ENCODE data around the gene ATP1A2.

ATP1A2 gene

GRCh38 chr1:160115545-160116282 lies at the start of gene ATP1A2:
TSS of gene ATP1A2 (plus strand) at chr1:160115759. CDS start at chr1:160115862, 103 bp downstream.
- no peak for ATAC-seq

GRCh38 chr1:160066829-160067745 lies 48.5 kb upstream of the ATP1A2 start:
- no peak for ATAC-seq

GRCh38 chr1:160068225-160068624 lies 47.3 kb upstream of the ATP1A2 start:
- no peak for ATAC-seq

- ATAC-seq = no peak
Measured at GRCh38 chr1:160069460-160070231, 45.9 kb upstream of the ATP1A2 start, which contains the start of gene KCNJ10. TSS of gene KCNJ10 (minus strand) at chr1:160070160. CDS start at chr1:160042532, 27,628 bp downstream.

- peak; percentile 82 to 83 for ATAC-seq
Measured at GRCh38 chr1:160070243-160071163, 45.1 kb upstream of the ATP1A2 start.

DNA sequence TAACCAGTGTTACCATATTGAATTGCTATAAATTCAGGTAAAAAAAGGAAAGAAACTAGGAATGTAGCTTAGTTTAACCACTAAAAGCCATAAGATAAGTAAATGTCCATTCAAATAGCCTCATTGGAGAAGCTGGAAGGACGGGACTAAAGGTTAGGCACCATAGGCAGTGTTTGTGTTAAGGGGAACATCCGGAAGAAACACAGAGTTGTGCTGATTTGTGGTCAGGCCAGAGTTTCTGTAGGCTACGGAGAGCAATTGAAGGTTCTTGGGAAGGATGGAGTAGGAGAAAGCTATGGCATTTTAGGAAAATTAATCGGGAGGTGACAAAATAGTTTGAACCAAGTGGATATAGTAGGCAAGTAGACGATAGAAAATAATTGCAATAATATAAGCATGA lies 44.3 kb upstream of the ATP1A2 start:
- no peak for ATAC-seq

- no peak for ATAC-seq
Measured at GRCh38 chr1:160074865-160075264, 40.7 kb upstream of the ATP1A2 start.

DNA sequence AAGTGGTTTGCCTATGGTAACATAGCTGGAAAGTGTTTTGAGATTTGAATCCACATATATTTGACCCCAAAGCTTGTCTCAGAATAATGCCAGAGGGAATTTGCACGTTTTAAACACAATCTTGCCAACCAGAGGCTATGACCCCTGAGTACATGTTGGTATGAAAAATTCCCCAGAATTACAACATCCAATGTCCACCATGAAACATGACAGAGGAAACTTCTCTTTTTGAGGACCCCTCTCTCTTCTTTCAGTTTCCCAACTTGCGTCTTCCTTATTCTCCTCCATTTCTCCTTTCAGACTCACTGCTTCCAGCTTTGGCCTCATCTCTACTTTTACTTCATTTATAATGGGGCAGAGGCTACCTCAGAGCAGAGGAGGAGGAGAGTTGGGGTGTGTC lies 39.7 kb upstream of the ATP1A2 start:
- ATAC-seq = no peak

GRCh38 chr1:160076295-160076694 lies 39.3 kb upstream of the ATP1A2 start:
- ATAC-seq = no peak

GRCh38 chr1:160077486-160077885 lies 38.1 kb upstream of the ATP1A2 start:
- no peak for ATAC-seq

GRCh38 chr1:160078512-160079195 lies 36.9 kb upstream of the ATP1A2 start:
- ATAC-seq = peak; percentile 60 to 70

DNA sequence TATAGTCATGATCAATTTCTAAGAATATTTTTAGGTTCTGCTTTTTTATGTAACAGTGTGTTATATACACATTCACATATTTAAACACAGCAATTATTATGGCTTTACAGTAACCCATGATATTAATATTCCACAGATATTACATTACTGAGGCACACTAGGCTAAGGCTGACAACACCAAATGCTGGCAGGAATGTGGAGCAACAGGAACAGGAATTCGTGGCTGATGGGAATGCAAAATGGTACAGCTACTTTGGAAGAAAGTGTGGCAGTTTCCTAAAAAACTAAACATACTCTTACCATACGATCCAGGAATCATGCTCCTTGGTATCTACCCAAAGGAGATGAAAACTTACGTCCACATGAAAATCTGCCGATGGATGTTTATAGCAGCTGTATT lies 36.1 kb upstream of the ATP1A2 start:
- ATAC-seq = no peak

- ATAC-seq = no peak
Measured at GRCh38 chr1:160080381-160081100, 35.0 kb upstream of the ATP1A2 start.

DNA sequence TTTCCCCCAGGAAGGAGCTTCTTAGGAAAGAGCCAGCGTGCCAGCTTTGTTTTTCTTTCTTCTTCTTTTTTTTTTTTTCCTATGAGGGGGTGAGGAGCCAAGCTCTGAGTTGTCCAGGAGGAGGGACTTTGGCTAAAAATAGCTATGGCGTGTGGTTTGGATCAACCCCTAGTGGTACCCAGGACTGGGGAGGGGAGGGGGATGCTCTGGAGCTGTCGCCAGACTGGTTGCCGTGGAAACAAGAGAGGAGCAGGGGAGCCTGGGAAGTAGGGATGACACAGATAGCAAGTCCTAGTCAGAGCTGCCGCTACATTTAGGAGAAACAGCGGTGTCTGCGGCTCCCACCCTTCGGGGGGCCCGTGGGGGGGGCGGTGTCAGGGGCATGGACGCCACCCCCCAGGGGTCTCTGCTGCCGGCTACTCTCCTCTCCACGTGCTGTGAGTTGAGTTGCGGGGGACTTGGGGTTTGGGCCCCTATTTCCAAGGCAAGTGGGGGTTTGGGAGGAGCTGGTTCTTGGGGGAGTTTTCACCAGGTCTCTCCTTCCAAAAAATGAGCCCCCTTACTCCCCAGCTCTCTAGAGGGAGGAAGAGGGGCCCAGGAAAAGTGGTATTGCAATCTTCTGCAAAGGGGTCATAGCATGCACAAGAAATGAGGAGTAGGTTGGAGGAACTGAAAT lies 34.2 kb upstream of the ATP1A2 start, which contains the start of gene KCNJ9:
Gene KCNJ9 (plus strand): TSS at position 278 of the 676 bp plus-strand sequence. CDS start 2,493 bp downstream, outside the sequence.
- no peak for ATAC-seq

- ATAC-seq = no peak
Measured at GRCh38 chr1:160082487-160082886, 33.1 kb upstream of the ATP1A2 start.

GRCh38 chr1:160082926-160083325 lies 32.6 kb upstream of the ATP1A2 start:
- no peak for ATAC-seq

GRCh38 chr1:160083968-160084770 lies 31.4 kb upstream of the ATP1A2 start:
- ATAC-seq = peak; percentile 74 to 88

DNA sequence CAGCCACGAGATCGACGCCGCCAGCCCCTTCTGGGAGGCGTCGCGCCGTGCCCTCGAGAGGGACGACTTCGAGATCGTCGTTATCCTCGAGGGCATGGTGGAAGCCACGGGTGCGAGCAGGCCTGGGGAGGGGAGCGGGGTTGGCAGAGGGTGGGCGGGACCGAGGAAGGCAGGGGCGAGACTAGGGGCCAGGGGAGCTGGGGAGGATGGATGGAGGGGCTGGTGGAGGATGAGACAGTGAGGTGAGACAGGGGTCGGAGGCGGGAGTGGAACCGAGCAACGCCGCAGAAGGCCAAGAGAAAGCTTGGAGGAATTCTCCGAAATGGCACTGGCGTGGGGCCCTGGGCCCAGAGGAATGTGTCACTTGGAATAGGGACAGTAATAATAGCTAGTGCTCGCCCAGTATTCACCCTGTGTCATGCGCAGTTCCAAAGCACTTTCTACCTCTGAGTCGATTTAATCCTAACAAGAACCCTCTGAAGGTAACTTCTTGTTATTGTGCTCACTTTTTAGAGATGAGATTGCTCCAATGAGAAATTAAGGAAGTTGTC lies 30.7 kb upstream of the ATP1A2 start:
- ATAC-seq = no peak
